GM10248 (cell line): ENCODE data around the gene AIPL1.

Experiments
- CTCF ChIA-PET: fragments of 300-600 bp; sonication (Branson Sonifier 250); formaldehyde crosslinking; extraction: SDS; loops from one replicate; lab custom pipeline; 2021; ENCODE audit warnings: antibody characterized with exemption; lab: Yijun Ruan, JAX
- POLR2A ChIA-PET: fragments of 350-650 bp; sonication (Branson Sonifier 250); formaldehyde crosslinking; extraction: SDS; loops from one replicate; lab custom pipeline; 2020; ENCODE audit warnings: antibody characterized with exemption; lab: Yijun Ruan, JAX
- DNase-seq: peaks from one replicate; pipeline ENCODE4 v3.0.0; 2012; ENCODE audit errors: extremely low spot score
- CTCF ChIP-seq: IDR thresholded peaks from 2 replicates; pipeline ENCODE4 v1.5.1; 2012; ENCODE audit warnings: mild to moderate bottlenecking, low read depth; ENCODE audit errors: extremely low read depth, missing control alignments, control extremely low read depth

AIPL1 gene

GRCh38 chr17:6478486-6478885, 43.6 kb upstream of the AIPL1 start:
- CTCF ChIA-PET: no interaction called here
- TF ChIP-seq CTCF: no peak

GRCh38 chr17:6477831-6478383, 43.0 kb upstream of the AIPL1 start:
- CTCF ChIA-PET: no interaction called here
- POLR2A ChIA-PET: no interaction called here

More at GRCh38 chr17:6478486-6478885, 43.6 kb upstream of the AIPL1 start:
- POLR2A ChIA-PET: no interaction called here
- no peak for DNase-seq

GRCh38 chr17:6476810-6477179, 41.9 kb upstream of the AIPL1 start:
- ChIA-PET POLR2A (no interaction called here), CTCF (no interaction called here)
- no peak for TF ChIP-seq CTCF
- DNase-seq: no peak

More at GRCh38 chr17:6477831-6478383, 43.0 kb upstream of the AIPL1 start:
- no peak for DNase-seq
- no peak for TF ChIP-seq CTCF

- ChIA-PET CTCF (interaction anchor here (1.4 kb wide), 1 partner anchor 172 kb away, joined by 4 read pairs; no protein-coding TSS in a partner anchor), POLR2A (no interaction called here)
- no peak for TF ChIP-seq CTCF
- DNase-seq: no peak
Observed at GRCh38 chr17:6476076-6476809, 41.3 kb upstream of the AIPL1 start.

GRCh38 chr17:6475411-6475810, 40.5 kb upstream of the AIPL1 start:
- no peak for DNase-seq
- POLR2A ChIA-PET: no interaction called here

GRCh38 chr17:6474906-6475305, 40.0 kb upstream of the AIPL1 start:
- DNase-seq: no peak
- POLR2A ChIA-PET: no interaction called here
- CTCF ChIA-PET: interaction anchor here (0.9 to 4.4 kb wide), 6 partner anchors 9 to 174 kb away, joined by 3 to 41 read pairs (median 4); no protein-coding TSS in a partner anchor
- no peak for TF ChIP-seq CTCF

More at GRCh38 chr17:6475411-6475810, 40.5 kb upstream of the AIPL1 start:
- TF ChIP-seq CTCF: no peak
- CTCF ChIA-PET: interaction anchor here (0.9 to 4.4 kb wide), 5 partner anchors 9 to 173 kb away, joined by 3 to 41 read pairs (median 3); no protein-coding TSS in a partner anchor
